GM21717 (cell line): ENCODE results near the gene STAU1.
"Not testable (repeated sequence)": the region's sequence is repeated elsewhere in the genome, so short reads cannot be mapped to it uniquely, and the experiment has no call there.

Source experiments
- ATAC-seq: cut with Tn5 transposase; IDR thresholded peaks from one replicate; pipeline ENCODE4 v1.9.1; 2021; ENCODE audit warnings: mild to moderate bottlenecking, moderate library complexity; ENCODE audit not compliant: unreplicated experiment

STAU1 gene

DNA sequence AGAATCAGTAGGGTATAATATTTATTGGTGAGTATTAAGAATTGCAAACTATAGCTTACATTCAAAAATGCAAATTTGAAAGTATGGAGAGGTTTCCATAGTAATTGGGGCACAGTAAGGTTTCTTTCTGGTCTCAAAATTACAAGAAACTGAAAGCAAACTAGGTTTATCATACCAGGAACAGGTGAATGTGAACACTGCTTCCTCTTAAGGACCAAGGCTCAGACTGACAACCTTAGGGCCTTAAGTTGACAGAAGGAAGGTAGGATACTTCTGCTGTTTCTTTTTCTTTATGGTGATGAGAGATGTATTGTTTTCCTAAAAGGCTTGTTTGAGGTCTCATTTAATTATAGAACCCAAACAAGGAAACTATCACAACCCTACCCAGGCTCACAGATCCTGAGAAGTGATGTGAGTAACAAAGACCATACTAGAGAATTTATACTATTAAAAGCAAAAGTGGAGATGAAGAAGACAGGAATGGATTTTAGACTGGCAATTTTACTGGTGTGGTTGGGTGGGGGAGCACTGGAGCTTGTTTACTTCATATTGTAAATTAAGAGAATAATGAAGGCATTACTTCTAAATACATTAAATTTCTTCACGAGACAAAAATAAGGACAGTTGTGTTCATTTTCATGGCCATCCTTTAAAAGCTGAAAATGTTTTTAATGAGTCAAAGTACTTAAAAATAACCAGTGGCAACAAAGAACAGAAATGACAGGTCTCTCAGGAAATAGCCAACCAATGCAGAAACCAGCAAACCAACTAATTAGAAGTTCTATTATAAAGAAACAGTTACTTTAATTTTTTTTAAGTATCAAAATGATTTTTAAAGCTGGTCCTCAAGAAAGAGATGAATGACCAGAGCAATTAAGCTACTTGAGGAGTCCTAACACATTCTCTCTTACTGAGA is 21.3 kb downstream of the STAU1 start:
- ATAC-seq: no peak

- ATAC-seq: no peak
These were observed 22.5 kb downstream of the STAU1 start for GRCh38 chr20:49165611-49166010.

DNA sequence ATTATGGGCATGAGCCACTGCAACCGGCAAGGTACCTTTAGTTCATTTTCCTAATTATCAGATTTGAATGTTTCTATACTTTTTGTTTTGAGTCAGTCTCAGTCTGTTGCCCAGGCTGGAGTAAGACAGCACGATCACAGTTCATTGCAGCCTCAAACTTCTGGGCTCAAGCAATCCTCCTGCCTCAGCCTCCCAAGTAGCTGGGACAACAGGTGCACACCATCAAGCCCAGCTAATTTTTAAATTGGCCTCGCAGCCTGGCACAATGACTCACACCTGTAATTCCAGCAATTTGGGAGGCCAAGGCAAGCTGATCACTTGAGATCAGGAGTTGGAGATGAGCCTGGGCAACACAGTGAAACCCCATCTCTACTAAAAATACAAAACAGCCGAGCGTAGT is 24.4 kb downstream of the STAU1 start:
- no peak for ATAC-seq

GRCh38 chr20:49161428-49162152 is 26.5 kb downstream of the STAU1 start:
- no peak for ATAC-seq

- ATAC-seq: no peak
These were observed 27.8 kb downstream of the STAU1 start for GRCh38 chr20:49160057-49160929.

DNA sequence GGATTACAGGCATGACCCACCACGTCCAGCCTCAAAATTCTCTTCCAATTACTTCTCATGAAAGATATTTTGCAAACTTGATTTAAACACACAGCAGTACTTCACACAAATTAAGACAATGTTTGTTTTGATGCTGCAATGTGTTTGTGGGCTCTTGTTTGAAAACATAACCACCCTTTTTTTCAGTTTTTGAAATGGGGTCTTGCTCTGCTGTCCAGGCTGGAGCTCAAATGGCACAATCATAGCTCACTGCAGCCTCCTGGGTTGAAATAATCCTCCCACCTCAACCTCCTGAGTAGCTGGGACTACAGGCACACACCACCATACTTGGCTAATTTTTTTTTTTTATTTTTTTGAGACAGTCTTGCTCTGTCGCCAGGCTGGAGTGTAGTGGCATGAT is 31.0 kb downstream of the STAU1 start:
- ATAC-seq: no peak

- no peak for ATAC-seq
These were observed 31.7 kb downstream of the STAU1 start for GRCh38 chr20:49156481-49156880.

DNA sequence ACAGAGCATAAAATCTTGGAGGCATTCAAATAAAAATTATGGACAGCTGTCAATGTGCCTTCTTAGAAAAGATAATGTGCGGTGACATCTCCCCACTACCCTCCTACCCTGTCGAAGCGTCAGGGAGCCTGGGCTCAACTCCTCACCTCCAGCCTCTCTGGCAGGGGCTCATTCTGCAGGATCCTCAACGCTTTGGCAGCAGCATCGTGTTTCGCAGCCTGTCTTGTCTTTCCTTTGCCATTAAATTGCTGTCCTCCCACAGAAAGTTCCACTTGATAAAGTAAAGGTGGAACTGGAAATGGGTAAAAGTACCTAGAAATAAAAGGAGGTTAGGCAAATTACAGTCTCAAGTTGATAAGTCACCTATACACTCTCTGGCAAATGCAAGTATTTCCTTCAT is 36.7 kb downstream of the STAU1 start:
- no peak for ATAC-seq

DNA sequence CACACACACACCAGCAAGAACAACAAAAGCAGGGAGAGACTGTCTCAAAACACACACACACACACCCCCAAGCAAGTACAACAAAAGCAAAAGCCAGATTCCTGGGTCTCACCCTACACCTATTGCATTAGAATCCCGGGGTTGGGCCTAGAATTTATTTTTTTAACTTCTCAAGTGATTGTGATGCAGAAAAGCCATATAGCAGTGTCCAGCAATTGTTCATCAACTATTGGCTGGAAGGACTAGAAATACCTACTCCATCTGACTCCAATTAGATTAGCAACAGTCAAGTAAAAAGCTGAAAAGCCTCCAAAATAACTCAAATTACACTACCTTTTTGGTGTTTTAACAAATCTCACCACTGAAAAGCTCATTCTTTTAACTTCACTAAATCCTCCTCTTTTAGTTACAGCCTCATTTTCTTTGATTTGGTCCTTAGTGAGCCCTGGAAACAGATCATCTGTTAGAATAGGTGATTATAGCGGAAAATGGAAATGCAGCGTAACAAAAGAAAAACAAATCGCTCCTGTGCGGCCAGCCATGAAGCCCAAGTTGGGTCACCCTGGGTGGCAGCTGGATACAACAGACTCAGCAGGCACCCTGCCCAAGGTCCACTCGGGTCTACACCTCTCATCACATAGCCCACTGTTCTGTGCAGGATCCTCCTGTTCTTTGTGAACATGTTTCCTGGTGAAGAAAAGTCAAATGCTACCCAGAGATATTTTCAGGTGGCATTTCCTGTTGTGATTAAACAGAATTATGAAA is 38.7 kb downstream of the STAU1 start:
- ATAC-seq: no peak

- ATAC-seq: no peak
These were observed 39.5 kb downstream of the STAU1 start for GRCh38 chr20:49148601-49149000.

- ATAC-seq: no peak
These were observed 40.8 kb downstream of the STAU1 start for GRCh38 chr20:49147296-49147695.

DNA sequence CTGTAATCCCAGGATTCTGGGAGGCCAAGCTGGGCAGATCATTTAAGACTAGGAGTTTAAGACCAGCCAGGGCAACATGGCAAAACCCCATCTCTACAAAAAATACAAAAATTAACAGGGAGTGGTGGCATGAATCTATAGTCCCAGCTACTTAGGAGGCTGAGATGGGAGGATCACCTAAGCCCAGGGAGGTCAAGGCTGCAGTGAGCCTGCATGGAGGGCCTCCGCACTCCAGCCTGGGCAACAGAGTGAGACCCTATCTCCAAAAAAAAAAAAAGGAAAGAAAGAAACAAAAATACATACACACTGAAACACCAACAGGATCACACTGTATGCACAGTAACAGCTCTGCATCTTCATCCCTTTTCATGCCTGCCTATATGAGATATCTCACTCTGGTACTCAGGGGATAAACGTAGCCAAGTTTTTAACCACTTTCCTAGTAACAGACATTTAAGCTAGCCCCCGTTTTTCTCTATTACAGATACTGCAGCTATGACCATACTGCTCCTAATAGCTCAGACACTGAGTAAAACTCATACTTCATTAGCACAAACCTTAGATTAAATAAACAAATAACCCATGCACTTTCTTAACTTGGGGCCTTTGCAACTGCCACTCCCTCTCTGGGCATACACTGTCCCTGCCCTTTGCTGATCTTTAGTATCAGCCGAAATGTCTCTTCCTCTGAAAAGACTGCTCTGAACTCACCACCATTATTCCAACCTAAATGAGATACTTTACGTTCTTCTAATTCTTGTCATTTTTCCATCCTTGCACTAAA is 41.5 kb downstream of the STAU1 start:
- ATAC-seq: no peak

DNA sequence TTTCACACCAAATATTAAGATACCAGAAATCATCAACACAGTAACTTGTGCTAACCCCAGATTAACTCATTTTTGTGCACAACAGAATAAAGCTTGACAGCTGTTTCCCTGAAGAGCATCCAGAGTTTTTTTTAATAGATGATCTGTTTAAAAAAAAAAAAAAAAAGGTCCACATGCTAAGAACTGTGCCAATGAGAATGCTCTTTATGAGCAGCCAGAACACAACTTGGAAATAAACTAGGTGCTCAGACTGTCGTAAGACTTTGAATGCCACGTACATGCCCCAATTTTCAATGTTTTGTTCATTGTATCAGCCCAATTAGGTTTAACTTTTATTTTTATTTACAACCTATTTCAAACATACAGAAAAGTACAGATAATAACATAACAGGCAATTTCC is 47.3 kb downstream of the STAU1 start:
- ATAC-seq: no peak

GRCh38 chr20:49140411-49140810 is 47.7 kb downstream of the STAU1 start:
- ATAC-seq: no peak

- no peak for ATAC-seq
These were observed 49.7 kb downstream of the STAU1 start for GRCh38 chr20:49138431-49138830.

- ATAC-seq: no peak
These were observed 51.1 kb downstream of the STAU1 start for GRCh38 chr20:49136817-49137571.

DNA sequence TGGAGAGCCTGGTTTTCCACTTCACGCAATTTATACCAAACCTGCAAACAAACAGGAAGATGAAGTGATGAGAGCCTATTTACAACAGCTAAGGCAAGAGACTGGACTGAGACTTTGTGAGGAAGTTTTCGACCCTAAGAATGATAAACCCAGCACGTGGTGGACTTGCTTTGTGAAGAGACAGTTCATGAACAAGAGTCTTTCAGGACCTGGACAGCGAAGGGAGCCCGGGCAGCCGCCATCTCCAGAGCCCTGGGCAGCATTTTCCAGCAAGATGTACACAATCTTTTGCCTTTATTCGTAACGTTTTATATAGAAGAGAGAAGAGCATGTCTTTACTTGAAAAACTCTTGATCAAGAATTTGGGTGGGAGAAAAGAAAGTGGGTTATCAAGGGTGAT is 53.3 kb downstream of the STAU1 start:
- not testable (repeated sequence) for ATAC-seq

- ATAC-seq: no peak
These were observed 54.6 kb downstream of the STAU1 start for GRCh38 chr20:49133571-49133970.

DNA sequence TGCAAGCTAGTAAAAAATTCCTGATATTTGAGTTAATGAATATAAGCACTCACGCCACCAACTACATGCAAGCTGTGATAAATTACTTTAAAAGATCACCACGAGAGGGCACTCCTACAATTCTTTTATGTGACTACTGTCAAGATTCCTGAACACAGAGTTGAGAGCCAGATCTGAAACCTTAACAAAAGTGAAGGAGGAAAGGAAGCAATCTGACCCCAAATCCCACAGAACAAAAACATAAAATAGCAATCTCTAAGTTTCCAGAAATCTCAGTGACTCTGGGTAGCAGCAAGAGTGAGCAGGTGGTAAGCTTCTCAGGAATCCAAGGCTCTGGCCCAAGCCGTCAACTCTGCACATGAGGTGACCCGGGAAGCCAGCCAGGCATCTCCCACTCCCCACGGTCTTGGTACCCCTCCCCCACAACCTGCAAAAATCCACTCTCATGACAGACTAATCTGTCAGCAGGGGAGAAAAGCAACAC is 55.1 kb downstream of the STAU1 start:
- no peak for ATAC-seq
